NCI-H2171 treated with DMSO at 0.1 percent for 48 hours (cell line): ENCODE measurements around the gene UGT1A5.
"Not testable (repeated sequence)": the region's sequence is repeated elsewhere in the genome, so short reads cannot be mapped to it uniquely, and the experiment has no call there.

Experiments
- DNase-seq: peaks from one replicate; lab custom pipeline; 2025; lab: John Stamatoyannopoulos, UW

The UGT1A5 gene

GRCh38 chr2:233693963-233694362 lies 18.7 kb upstream of the UGT1A5 start:
- no peak for DNase-seq

- no peak for DNase-seq
These were observed 14.0 kb upstream of the UGT1A5 start for GRCh38 chr2:233698740-233699139.

- DNase-seq, result no peak
These were observed 13.2 kb upstream of the UGT1A5 start for GRCh38 chr2:233699424-233700027.

- DNase-seq, result no peak
These were observed 12.6 kb upstream of the UGT1A5 start for GRCh38 chr2:233700028-233700635.

- DNase-seq, result not testable (repeated sequence)
These were observed 11.9 kb upstream of the UGT1A5 start for GRCh38 chr2:233700842-233701241.

- no peak for DNase-seq
These were observed 10.5 kb upstream of the UGT1A5 start for GRCh38 chr2:233702238-233702637.

GRCh38 chr2:233705911-233706506 lies 6.7 kb upstream of the UGT1A5 start:
- DNase-seq, result no peak

- no peak for DNase-seq
These were observed 6.0 kb upstream of the UGT1A5 start for GRCh38 chr2:233706720-233707119.

GRCh38 chr2:233707940-233708644 lies 4.6 kb upstream of the UGT1A5 start:
- DNase-seq, result no peak

- DNase-seq, result peak; percentile 44
These were observed 3.8 kb upstream of the UGT1A5 start for GRCh38 chr2:233708942-233709341.

- peak; percentile 49 for DNase-seq
These were observed 1.2 kb upstream of the UGT1A5 start for GRCh38 chr2:233711312-233712008.

GRCh38 chr2:233713262-233713615 lies 532 bp downstream of the UGT1A5 start:
- DNase-seq, result no peak

GRCh38 chr2:233714121-233714520 lies 1.4 kb downstream of the UGT1A5 start:
- no peak for DNase-seq

GRCh38 chr2:233718552-233718951 lies 5.8 kb downstream of the UGT1A5 start, which contains the start of gene UGT1A4:
Gene UGT1A4, plus strand, starts transcription at chr2:233718736. Its CDS starts 85 bp downstream, at chr2:233718821.
- DNase-seq, result no peak

GRCh38 chr2:233728723-233729301 lies 16.1 kb downstream of the UGT1A5 start, which contains the start of gene UGT1A3:
Gene UGT1A3, plus strand, starts transcription at chr2:233729042. Its CDS starts 85 bp downstream, at chr2:233729127.
- DNase-seq, result no peak

- DNase-seq, result not testable (repeated sequence)
These were observed 24.4 kb downstream of the UGT1A5 start for GRCh38 chr2:233736868-233737653.

GRCh38 chr2:233740870-233741269 lies 28.2 kb downstream of the UGT1A5 start:
- DNase-seq, result no peak

GRCh38 chr2:233743464-233744259 lies 31.0 kb downstream of the UGT1A5 start:
- no peak for DNase-seq

GRCh38 chr2:233745073-233745755 lies 32.5 kb downstream of the UGT1A5 start:
- DNase-seq, result no peak

GRCh38 chr2:233745838-233746237 lies 33.1 kb downstream of the UGT1A5 start:
- not testable (repeated sequence) for DNase-seq
